ENCODE measurements around the gene JPH3.

The JPH3 gene

GRCh38 chr16:87705771-87706277 lies 103.5 kb downstream of the JPH3 start:
- Histone ChIP-seq H3K4me3 (ENCODE audit: low read length) (no peak overlapping the region), H3K9me3 (ENCODE audit: insufficient read depth, low read depth, low read length) (no peaks in the 10 kb centered on the region), H3K27me3 (ENCODE audit: insufficient read depth, low read length) (no peaks in the 10 kb centered on the region), H3K27ac (ENCODE audit: low read length) (no peak overlapping the region), H3K36me3 (ENCODE audit: insufficient read depth, low read depth, low read length) (peaks cover 69% of the 10 kb centered on the region), H3K4me1 (ENCODE audit: insufficient read depth, low read length) (no peaks in the 10 kb centered on the region; the same call in 1 of the 2 replicates), H3K9ac (ENCODE audit: low read depth, low read length) (no peak overlapping the region)

GRCh38 chr16:87706278-87707000 lies 104.1 kb downstream of the JPH3 start:
- Histone ChIP-seq H3K27me3 (ENCODE audit: insufficient read depth, low read length) (no peaks in the 10 kb centered on the region), H3K9ac (ENCODE audit: low read depth, low read length) (no peak overlapping the region), H3K4me1 (ENCODE audit: insufficient read depth, low read length) (no peaks in the 10 kb centered on the region; the same call in 1 of the 2 replicates), H3K9me3 (ENCODE audit: insufficient read depth, low read depth, low read length) (no peaks in the 10 kb centered on the region), H3K4me3 (ENCODE audit: low read length) (no peak overlapping the region), H3K36me3 (ENCODE audit: insufficient read depth, low read depth, low read length) (peaks cover 65% of the 10 kb centered on the region), H3K27ac (ENCODE audit: low read length) (no peak overlapping the region)

- Histone ChIP-seq H3K4me3 (ENCODE audit: low read length) (no peak overlapping the region), H3K27ac (ENCODE audit: low read length) (no peak overlapping the region), H3K9ac (ENCODE audit: low read depth, low read length) (no peak overlapping the region), H3K36me3 (ENCODE audit: insufficient read depth, low read depth, low read length) (peaks cover 59% of the 10 kb centered on the region), H3K27me3 (ENCODE audit: insufficient read depth, low read length) (no peaks in the 10 kb centered on the region), H3K9me3 (ENCODE audit: insufficient read depth, low read depth, low read length) (no peaks in the 10 kb centered on the region), H3K4me1 (ENCODE audit: insufficient read depth, low read length) (no peaks in the 10 kb centered on the region; the same call in 1 of the 2 replicates)
These were observed 104.8 kb downstream of the JPH3 start for GRCh38 chr16:87707097-87707496.

GRCh38 chr16:87707714-87708580 lies 105.6 kb downstream of the JPH3 start:
- Histone ChIP-seq H3K4me1 (ENCODE audit: insufficient read depth, low read length) (no peaks in the 10 kb centered on the region; the same call in 1 of the 2 replicates), H3K27me3 (ENCODE audit: insufficient read depth, low read length) (no peaks in the 10 kb centered on the region), H3K9ac (ENCODE audit: low read depth, low read length) (no peak overlapping the region), H3K4me3 (ENCODE audit: low read length) (no peak overlapping the region), H3K9me3 (ENCODE audit: insufficient read depth, low read depth, low read length) (no peaks in the 10 kb centered on the region), H3K27ac (ENCODE audit: low read length) (no peak overlapping the region), H3K36me3 (ENCODE audit: insufficient read depth, low read depth, low read length) (peaks cover 57% of the 10 kb centered on the region)

DNA sequence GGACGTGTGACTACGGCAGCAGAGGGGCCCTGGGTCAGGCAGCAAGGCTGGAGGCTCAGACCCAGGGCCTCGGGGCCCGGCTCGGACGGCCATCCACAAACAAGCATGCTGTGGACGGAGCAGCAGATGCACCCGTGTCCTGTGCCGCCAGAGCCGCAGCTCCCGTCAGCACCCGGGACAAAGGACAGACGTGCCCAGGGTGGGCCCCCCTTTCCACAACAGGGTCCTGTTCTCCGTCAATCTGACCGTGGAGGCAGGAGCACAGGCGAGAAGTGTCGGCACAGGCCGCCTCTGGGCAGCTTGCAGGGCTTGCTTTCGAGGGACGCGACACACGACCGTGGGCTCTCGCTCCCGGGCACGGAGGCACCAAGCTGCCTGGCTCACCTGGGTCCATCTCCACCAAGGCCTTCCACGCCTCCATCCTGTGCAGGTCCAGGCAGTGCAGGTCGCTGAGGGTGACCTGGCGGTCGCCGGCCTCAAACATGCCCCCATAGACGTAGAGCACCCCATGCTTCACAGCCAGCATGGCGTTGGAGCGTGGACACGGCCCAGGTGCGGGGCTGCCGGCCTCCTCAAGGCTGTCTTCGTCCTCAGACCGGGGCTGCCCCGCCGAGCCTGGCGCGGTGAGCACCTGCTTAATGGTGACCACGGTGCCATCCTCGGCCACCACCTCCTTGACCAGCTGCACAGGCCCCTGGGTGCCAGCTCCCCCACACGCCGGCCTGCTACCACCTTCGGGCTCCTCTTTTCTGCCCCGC lies 106.8 kb downstream of the JPH3 start:
- no peak overlapping the region for H3K4me3 ChIP-seq (ENCODE audit: low read length)
- no peaks in the 10 kb centered on the region; the same call in 1 of the 2 replicates for H3K4me1 ChIP-seq (ENCODE audit: insufficient read depth, low read length)
- H3K9me3 ChIP-seq (ENCODE audit: insufficient read depth, low read depth, low read length) = no peaks in the 10 kb centered on the region
- H3K27ac ChIP-seq (ENCODE audit: low read length) = no peak overlapping the region
- no peaks in the 10 kb centered on the region for H3K27me3 ChIP-seq (ENCODE audit: insufficient read depth, low read length)
- peaks cover 54% of the 10 kb centered on the region for H3K36me3 ChIP-seq (ENCODE audit: insufficient read depth, low read depth, low read length)
- no peak overlapping the region for H3K9ac ChIP-seq (ENCODE audit: low read depth, low read length)

DNA sequence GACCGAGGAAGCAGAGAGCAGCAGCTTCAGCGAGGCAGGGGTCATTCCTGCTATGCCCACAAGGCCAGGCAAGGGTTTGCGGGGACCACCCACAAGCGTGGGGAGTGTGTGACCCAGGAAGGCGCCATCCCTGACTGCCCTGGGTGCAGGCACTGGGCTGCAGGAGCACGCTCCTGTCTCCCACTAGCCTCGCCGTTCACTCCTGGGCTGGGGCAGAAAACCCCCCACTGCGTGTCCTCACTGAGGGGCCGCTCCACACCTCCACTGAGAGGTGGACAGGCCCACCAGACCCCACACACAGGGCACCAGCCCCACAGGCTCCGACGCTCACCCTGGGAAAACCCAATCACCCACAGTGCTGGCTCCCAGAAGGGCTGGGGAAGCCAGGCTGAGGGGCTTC lies 107.4 kb downstream of the JPH3 start:
- H3K4me1 ChIP-seq (ENCODE audit: insufficient read depth, low read length) = no peaks in the 10 kb centered on the region; the same call in 1 of the 2 replicates
- no peaks in the 10 kb centered on the region for H3K27me3 ChIP-seq (ENCODE audit: insufficient read depth, low read length)
- H3K9ac ChIP-seq (ENCODE audit: low read depth, low read length) = no peak overlapping the region
- peaks cover 58% of the 10 kb centered on the region for H3K36me3 ChIP-seq (ENCODE audit: insufficient read depth, low read depth, low read length)
- no peak overlapping the region for H3K4me3 ChIP-seq (ENCODE audit: low read length)
- no peaks in the 10 kb centered on the region for H3K9me3 ChIP-seq (ENCODE audit: insufficient read depth, low read depth, low read length)
- no peak overlapping the region for H3K27ac ChIP-seq (ENCODE audit: low read length)

- Histone ChIP-seq H3K27ac (ENCODE audit: low read length) (no peak overlapping the region), H3K9ac (ENCODE audit: low read depth, low read length) (no peak overlapping the region), H3K27me3 (ENCODE audit: insufficient read depth, low read length) (no peaks in the 10 kb centered on the region), H3K4me3 (ENCODE audit: low read length) (no peak overlapping the region), H3K9me3 (ENCODE audit: insufficient read depth, low read depth, low read length) (no peaks in the 10 kb centered on the region), H3K36me3 (ENCODE audit: insufficient read depth, low read depth, low read length) (peaks cover 66% of the 10 kb centered on the region), H3K4me1 (ENCODE audit: insufficient read depth, low read length) (no peaks in the 10 kb centered on the region; the same call in 1 of the 2 replicates)
These were observed 108.6 kb downstream of the JPH3 start for GRCh38 chr16:87710887-87711286.

GRCh38 chr16:87712184-87712762 lies 110.0 kb downstream of the JPH3 start:
- H3K36me3 ChIP-seq (ENCODE audit: insufficient read depth, low read depth, low read length) = peaks cover 75% of the 10 kb centered on the region
- no peak overlapping the region for H3K27ac ChIP-seq (ENCODE audit: low read length)
- H3K9ac ChIP-seq (ENCODE audit: low read depth, low read length) = no peak overlapping the region
- H3K4me3 ChIP-seq (ENCODE audit: low read length) = no peak overlapping the region
- no peaks in the 10 kb centered on the region for H3K9me3 ChIP-seq (ENCODE audit: insufficient read depth, low read depth, low read length)
- H3K27me3 ChIP-seq (ENCODE audit: insufficient read depth, low read length) = no peaks in the 10 kb centered on the region
- no peaks in the 10 kb centered on the region for H3K4me1 ChIP-seq (ENCODE audit: insufficient read depth, low read length)

- Histone ChIP-seq H3K27ac (ENCODE audit: low read length) (no peak overlapping the region), H3K9ac (ENCODE audit: low read depth, low read length) (no peak overlapping the region)
These were observed 111.3 kb downstream of the JPH3 start for GRCh38 chr16:87713451-87714229.

DNA sequence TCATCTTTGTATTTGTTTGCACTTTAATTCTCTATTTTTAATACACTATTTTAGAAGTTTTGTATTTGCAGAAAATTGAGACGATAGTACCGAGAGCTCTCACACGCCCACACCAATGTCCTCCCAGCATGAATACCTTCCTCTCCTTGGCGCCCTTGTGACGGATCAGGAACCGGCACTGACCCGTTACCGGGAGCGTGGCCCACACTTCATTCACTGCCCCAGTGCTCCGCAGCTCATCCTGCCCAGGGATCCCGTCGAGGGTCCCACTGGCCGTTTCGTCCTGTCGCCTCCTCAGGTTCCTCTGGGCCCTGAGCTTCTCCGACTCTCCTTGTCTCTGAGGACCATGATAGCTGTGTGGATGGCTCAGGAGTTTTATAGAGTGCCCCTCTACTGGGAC lies 112.9 kb downstream of the JPH3 start:
- H3K4me3 ChIP-seq (ENCODE audit: low read length) = no peak overlapping the region
- peaks cover 54% of the 10 kb centered on the region for H3K36me3 ChIP-seq (ENCODE audit: insufficient read depth, low read depth, low read length)
- H3K27me3 ChIP-seq (ENCODE audit: insufficient read depth, low read length) = no peaks in the 10 kb centered on the region
- no peaks in the 10 kb centered on the region for H3K4me1 ChIP-seq (ENCODE audit: insufficient read depth, low read length)
- no peak overlapping the region for H3K9ac ChIP-seq (ENCODE audit: low read depth, low read length)
- no peaks in the 10 kb centered on the region for H3K9me3 ChIP-seq (ENCODE audit: insufficient read depth, low read depth, low read length)
- H3K27ac ChIP-seq (ENCODE audit: low read length) = no peak overlapping the region

More at GRCh38 chr16:87713451-87714229, 111.3 kb downstream of the JPH3 start:
- Histone ChIP-seq H3K4me3 (ENCODE audit: low read length) (no peak overlapping the region), H3K4me1 (ENCODE audit: insufficient read depth, low read length) (no peaks in the 10 kb centered on the region), H3K9me3 (ENCODE audit: insufficient read depth, low read depth, low read length) (no peaks in the 10 kb centered on the region), H3K36me3 (ENCODE audit: insufficient read depth, low read depth, low read length) (peaks cover 69% of the 10 kb centered on the region), H3K27me3 (ENCODE audit: insufficient read depth, low read length) (no peaks in the 10 kb centered on the region)

Data from iPS-20b (cell line).